GM13977 (cell line): Measurements from ENCODE around the gene IL17C.

ENCODE experiments used
- DNase-seq: peaks from one replicate; pipeline ENCODE4 v3.0.0; 2012; ENCODE audit warnings: low spot score
- in situ Hi-C: fragments of 300-500 bp; cut with MboI; formaldehyde crosslinking; loops from one replicate; pipeline ENCODE4 v1.12.0; 2022; ENCODE audit warnings: low sequenced_read_pairs, low pct_unique_long_range_greater_than_20kb, mixed read lengths, inconsistent platforms; ENCODE audit not compliant: unreplicated experiment
- TF ChIP-seq, protein P1 (sequence below): IDR thresholded peaks from 2 replicates; pipeline ENCODE4 v1.5.1; 2012; ENCODE audit warnings: mild to moderate bottlenecking, control low read depth; ENCODE audit not compliant: insufficient read depth; ENCODE audit errors: extremely low read depth, missing control alignments

The IL17C gene

DNA sequence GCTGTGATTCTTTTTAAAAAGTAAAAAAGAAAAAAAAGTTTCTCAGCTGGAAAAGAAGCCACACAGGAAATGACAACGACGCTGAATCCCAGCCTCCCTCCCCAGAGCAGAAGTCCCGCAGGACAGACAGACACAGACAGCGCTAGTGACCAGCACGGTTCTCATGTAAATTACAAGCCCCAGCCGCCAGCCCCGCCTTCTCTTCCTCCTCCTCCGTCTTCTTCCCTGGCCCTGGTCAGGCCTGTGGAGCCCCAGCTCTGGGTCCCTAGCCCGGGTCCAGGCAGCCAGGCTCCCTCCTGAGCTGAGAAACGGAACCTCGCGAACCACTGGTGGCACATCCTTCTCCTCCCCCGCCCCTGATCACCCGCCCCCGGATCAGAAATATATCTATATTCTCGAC lies 7.0 kb upstream of the IL17C start:
- TF ChIP-seq, protein P1, sequence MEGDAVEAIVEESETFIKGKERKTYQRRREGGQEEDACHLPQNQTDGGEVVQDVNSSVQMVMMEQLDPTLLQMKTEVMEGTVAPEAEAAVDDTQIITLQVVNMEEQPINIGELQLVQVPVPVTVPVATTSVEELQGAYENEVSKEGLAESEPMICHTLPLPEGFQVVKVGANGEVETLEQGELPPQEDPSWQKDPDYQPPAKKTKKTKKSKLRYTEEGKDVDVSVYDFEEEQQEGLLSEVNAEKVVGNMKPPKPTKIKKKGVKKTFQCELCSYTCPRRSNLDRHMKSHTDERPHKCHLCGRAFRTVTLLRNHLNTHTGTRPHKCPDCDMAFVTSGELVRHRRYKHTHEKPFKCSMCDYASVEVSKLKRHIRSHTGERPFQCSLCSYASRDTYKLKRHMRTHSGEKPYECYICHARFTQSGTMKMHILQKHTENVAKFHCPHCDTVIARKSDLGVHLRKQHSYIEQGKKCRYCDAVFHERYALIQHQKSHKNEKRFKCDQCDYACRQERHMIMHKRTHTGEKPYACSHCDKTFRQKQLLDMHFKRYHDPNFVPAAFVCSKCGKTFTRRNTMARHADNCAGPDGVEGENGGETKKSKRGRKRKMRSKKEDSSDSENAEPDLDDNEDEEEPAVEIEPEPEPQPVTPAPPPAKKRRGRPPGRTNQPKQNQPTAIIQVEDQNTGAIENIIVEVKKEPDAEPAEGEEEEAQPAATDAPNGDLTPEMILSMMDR, result no peak
- no peak for DNase-seq
- in situ Hi-C loops, result no loop called here

DNA sequence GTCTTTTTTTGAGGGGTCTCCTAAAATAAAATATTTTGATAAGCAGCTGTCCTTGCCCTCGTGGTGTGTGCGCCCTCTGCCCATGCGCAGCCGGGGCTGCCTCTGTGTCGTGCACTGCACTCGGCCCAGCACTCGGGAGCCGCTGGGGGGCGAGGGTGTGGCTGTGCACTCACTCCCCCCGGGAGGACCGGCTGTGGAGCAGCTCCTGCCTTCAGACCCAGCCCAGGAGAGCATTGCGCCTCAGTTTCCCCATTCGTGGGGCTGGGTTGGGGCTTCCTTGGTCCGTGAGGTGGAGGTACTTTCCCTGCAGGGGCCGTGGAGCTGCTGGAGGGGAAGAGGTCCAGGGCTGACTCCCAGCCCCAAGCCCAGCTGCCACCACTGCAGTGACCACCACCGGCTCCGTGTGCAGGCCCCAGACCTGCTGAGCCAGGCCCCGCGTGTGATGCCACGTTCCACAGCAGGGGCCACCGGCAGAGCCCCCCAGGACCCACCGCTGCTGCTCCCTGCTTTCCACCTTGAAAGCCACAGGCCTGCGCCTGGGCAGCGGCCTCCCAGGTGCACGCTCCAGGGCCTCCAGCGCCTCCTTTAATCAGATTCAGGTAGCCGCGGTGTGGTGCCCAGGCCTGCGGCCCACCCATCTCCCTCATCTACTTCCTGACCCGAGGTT lies 6.3 kb upstream of the IL17C start:
- DNase-seq, result no peak
- in situ Hi-C loops, result no loop called here
- TF ChIP-seq, protein P1, result no peak

DNA sequence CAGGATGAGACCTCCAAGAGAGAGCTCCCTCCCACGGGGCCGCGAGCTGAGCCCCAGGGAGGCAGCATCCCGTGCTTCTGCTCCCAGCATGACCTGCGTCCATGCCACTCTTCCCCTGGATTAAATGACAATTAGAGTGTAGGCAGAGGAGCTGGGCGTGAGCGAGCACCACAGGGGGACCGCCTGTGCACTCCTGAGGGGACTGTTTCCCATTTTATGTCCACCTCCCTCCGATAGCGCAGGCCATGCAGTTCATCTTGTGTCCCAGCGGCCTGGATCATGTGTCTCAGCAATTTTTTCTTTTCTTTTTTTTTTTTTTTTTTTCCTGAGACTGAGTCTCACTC lies 5.8 kb upstream of the IL17C start:
- in situ Hi-C loops, result no loop called here
- DNase-seq, result no peak
- TF ChIP-seq, protein P1, result no peak

DNA sequence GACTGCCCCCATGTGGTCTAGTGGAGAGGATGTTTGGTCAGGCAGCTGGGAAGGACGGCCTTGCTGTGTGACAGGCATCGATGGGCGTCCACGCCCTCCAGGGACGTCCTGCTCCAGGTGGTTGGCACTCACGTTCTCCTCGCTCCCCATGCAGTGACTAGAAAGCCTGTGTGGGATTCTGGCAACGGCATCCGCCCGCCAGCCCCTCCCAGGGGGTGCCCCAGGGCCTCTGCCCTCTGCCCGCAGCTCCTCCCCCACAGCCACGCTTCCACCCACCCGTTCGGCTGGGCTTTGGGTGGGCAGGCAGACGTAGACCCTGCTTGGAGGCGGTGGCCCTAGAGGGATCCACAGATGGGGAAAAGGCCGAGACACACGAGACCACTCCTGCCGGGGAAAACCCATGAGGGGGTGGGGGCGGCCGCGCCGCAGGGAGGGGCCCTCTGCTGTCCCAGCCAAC lies 4.7 kb upstream of the IL17C start:
- DNase-seq, result peak; percentile 87
- in situ Hi-C loops, result no loop called here
- TF ChIP-seq, protein P1, result peak; percentile 56

DNA sequence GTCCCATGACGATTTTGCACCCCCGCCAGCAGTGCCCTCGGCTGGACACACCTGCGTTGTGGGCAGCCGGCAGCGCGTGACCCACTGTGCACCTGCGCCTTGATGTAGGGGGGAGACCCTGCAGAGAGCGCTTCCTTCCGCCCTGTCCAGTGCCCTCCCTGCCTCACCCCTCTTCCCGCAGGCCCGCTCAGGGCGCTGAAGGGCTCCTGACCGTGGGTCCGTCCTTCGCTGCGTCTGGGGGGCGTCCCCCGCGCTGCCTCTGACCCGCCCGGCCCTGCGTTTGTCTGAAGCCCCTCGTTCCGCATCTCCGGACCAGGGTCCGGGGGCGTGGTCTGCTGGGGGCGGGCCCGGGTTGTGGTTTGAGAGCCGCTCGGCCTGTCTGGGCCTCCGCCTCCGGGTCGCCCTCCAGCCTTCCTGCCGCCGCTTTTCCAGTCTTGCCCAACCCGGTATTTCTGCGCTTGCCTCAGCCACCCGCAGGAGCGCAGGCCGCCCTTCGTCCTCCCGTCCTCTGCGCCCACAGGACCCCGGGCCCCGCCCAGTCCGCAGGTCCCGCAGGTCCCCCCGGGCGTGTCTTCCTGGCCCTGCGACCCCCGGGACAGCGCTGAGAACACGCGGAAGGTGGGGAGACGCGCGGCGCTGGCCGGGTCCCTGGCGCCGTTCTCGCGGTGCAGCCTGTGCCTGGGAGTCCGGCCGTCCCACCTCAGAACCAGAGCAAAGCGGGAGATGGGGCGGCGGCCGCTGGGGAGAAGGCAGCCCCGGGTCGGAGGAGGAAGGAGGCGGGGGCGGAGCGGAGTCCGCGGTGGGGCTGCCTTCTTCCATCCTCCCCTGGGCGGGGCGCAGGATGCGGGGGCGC lies 4.0 kb upstream of the IL17C start:
- DNase-seq, result peak; percentile 87

DNA sequence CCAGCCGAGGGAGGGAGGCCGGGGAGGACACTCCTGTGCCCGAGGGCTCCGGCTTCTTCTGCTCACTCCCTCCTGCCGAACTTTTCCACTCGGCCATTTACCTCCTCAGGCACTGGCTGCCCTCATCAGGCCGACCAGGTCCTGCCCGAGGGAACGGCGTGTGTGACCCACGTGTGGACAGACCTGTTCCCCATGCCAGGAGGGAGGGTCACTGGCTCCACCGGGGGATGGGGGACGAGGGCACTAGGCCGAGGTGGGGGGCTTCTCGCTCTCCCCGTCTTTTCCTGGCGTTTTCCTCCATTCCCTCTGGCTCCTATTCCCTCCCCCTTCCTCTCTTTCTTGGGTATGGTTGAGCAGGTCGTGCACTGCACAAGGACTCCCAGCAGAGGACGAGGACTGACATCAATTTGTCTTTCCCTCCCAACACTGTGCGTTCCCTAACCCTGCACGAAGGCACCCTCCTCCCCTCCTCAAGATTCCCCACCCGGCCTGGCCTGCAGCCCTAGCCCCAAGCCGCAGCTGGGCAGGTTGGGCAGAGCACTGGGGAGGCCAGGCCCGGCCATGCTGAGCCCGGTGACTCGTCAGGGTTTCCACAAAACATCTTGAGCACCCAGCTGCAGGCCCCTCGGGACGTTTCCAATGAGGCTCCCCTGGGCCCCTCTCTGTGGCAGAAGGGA lies 3.2 kb upstream of the IL17C start:
- DNase-seq, result no peak
- TF ChIP-seq, protein P1, result peak; percentile 3
- in situ Hi-C loops, result no loop called here

More for the DNA sequence above, 4.0 kb upstream of the IL17C start:
- TF ChIP-seq, protein P1, result no peak
- in situ Hi-C loops, result no loop called here
